GM03348 (cell line): ENCODE measurements around the gene KIAA0232.
A peak's percentile ranks its signal among the peaks of the same experiment; 100 is the strongest.
"Not testable (repeated sequence)": the region's sequence is repeated elsewhere in the genome, so short reads cannot be mapped to it uniquely, and the experiment has no call there.

Experiments used
- DNase-seq: peaks from one replicate; pipeline ENCODE4 v3.0.0; 2012; ENCODE audit warnings: low spot score

KIAA0232 gene

DNA sequence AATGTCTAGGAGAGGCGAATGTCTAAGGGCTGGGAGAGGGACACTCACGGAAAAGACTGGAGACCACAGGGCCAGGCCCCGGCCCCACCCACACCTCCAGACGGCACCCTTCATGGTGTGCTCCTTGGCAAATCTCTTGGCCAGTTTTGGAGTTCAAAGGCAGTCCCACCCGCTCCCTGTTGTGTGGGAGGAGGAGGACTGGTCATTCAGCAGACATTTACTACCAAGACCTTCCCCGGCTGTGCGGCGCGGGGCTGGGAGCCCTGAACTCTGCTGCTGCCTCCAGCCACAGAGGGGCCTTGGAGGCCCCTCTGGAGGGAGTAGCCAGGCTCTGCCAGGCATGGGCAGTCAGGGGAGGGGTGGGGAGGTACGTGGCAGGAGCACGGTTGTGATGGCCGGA is 118.4 kb downstream of the KIAA0232 start:
- no peak for DNase-seq

DNA sequence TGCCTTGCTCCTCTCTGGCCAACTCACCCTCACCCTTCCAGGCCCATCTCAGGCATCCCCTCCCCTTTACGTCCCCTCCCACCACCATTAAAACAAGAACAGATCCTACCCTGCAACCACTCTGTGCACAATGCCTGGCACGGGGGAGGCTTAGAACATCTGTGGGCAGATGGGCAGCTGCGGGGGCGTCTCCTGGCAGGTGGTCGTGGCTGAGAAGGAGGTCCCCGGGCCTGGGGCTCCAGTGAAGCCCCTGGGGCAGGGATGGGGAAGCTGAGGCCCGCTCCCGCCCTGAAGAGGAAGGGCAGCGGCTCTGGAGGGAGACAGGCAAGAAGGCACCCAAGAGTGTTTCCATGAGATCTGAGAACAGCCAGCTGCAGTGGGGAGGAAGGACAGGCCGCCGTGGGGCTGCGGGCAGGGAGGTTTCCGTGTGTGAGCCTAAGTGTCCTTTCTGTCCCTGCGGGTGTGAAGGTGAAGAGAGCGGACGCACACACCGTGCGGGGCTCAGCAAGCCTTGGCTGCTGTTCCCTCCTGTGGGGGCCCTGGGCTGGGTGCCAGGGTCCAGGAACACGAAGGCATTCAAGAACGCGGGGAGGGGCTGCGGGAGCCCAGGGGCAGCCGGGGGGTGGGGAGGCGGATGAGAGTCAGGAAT is 119.3 kb downstream of the KIAA0232 start:
- no peak for DNase-seq

DNA sequence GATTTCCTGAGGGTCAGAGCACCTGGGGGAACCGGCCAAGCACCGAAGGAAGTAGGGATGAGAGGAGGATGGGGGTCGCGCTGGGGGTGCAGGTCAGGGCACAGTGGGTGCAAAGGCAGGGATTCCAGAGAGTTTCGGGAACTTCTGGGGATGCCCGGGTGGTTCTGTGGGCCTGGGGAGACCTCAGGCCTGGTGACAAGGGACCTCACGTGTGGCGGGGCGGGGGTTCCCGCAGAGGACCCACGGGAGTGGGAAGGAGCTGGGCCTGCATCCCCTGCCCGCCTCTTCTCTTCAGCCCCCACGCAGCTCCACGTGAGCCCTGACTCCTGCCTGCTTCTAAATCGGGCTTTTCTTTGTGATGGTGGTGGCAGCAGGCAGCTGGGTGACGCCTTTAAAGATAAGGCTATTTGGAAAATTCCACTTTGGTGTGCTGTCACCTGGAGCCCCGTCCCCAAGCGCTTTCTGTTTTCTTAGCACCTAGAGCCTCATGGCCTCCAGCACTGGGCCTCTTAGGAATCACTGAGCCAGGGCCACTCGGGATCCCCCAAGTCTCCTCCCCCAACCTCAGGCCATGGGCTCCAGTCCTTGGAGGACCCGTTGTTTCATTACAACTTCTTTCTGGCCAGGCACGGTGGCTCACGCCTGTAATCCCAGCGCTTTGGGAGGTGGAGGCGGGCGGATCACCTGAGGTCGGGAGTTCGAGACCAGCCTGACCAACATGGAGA is 120.0 kb downstream of the KIAA0232 start:
- DNase-seq, result no peak

DNA sequence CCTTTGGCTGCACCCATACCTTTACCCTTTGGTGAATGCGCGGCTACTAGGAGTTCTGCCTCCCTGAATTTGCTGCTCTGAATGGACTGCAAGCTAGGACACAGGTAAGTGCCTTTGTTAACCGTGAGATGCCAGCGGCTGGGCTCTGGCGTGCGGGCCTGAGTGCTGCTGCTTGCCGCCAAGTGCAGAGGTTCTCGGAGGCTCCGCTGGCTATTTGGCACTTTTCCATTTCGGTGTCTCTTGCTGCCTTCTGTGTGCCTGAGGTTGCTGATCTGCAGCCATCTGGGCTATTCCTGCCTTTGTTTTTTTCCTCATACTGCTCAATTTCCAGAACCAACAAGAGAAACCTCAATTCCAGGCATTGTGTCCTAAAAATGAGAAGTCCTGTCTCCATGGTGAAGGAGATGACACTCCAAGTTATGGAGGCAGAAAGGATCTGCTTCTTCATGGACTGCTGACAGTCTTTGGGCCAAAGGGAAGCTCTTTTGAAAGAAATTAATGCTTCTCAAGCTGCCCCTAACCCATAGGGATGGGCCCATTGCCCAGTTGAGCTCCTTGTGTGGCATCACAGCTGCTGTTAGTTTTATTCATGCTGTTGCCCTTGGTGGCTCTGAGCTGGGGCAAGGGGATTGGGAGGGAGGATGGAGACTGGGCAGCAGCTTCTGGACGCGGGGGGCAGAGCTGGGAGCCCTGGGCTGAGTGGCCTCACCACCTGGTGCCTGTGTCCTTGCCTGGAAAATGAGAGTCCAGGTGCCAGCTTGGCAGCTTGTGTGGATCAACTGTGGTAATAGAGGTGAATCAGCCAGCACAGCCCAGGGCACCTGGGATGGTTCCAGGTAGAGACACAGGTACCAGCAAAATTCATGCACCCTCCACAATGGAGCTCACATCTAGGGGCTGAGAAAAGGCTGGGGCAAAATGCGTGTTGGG is 123.3 kb downstream of the KIAA0232 start:
- no peak for DNase-seq

GRCh38 chr4:6906486-6906885 is 124.0 kb downstream of the KIAA0232 start:
- DNase-seq, result not testable (repeated sequence)

- peak; percentile 45 for DNase-seq
These were observed 125.2 kb downstream of the KIAA0232 start for GRCh38 chr4:6907658-6908191.

DNA sequence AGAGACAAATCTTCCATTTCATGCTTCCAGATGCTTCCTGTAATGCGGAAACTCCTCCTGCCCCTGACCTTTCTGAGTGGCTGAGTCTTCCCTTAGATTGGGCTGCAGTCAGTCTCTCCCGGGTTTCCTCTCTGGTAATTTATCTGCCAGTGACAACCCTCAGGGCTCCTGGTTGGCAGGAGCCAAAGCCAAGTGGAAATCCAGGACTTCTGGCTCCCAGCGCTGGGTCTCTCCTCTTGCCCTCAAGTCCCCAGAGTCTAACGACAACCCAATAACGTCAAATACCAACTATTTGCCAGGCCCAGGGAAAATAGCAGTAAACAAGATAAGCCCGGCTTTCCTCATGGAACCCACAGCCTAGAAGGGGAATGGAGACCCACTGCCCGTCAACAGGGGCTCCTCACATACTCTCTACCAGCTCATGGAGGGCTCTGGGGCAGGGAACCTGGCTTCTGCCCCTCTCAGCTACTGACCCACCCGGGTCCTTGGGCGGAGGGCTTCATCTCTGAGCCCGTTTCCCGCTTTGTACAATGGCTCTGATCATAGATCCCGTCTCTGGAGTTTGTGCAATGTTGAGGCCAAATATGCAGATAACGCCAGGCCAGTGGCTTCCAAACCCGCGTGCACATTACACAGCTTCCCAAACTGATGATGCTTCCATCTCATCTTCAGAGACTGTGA is 126.0 kb downstream of the KIAA0232 start:
- DNase-seq, result peak; percentile 57

GRCh38 chr4:6909113-6909969 is 126.8 kb downstream of the KIAA0232 start, which contains the start of gene TBC1D14:
TSS of gene TBC1D14 (plus strand) at chr4:6909826. CDS start at chr4:6923390, 13,564 bp downstream.
- DNase-seq, result peak; percentile 98

- no peak for DNase-seq
These were observed 127.4 kb downstream of the KIAA0232 start for GRCh38 chr4:6909970-6910339.

DNA sequence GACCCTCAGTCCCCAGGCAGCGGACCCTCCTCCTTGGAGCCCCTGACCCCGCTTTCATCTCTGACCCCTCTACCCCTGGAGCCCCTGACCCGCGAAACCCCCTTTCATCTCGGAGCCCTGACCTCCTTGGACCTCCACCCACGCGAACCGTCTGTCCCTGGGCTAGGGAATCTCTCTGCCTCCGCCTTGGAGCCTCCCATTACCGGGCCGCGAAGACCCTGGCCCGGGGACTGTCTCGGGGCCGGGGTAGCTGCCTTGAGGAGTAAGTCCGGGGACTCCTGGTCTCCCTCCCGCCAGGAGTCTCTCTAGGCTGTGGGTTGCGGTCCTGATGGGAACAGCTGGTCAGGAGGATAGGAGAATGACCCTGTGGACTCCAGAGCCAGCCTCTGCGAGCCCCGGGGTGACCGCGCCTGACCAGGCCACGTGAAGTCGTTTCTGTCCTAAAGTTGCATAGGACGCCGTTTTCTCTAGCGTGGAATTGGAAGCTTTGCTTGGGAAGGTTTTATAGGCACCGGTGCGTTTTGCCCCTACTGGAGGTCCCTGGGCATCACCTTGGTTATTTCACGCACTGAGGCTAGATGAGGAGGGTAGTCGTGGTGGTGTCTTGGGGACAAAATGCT is 127.9 kb downstream of the KIAA0232 start:
- DNase-seq, result no peak

- no peak for DNase-seq
These were observed 128.7 kb downstream of the KIAA0232 start for GRCh38 chr4:6910960-6911874.

DNA sequence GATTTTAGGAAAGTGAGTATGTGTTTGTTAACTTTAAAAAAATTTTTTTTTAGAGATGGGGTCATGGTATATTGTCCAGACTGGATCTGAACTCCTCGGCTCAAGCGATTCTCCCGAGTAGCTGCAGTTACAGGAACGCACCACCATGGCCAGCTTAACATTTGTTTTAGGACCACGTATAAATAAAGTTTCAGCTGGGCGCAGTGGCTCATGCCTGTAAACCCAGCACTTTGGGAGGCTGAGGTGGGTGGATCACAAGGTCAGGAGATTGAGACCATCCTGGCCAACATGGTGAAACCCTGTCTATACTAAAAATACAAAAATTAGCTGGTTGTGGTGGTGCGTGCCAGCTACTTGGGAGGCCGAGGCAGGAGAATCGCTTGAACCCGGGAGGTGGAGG is 129.4 kb downstream of the KIAA0232 start:
- not testable (repeated sequence) for DNase-seq

DNA sequence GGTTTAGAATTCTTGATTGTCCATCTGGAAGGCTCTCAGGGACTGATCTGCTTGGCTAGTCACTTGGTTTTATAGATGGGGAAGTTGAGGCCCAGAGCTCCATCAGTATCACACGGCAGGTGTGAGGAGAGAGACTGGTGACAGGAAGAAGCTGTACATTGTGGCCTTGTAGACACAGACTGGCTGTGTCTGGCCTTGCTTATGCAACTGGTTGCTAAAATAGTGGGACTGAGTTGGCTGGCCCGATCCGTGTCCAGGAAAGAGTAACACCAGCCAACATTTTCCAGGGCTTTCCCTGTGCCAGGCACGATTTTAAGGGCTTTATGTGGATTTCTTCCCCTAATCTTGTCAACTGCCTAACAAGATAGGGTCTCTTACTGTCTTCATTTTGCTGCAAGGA is 129.9 kb downstream of the KIAA0232 start:
- DNase-seq, result no peak

DNA sequence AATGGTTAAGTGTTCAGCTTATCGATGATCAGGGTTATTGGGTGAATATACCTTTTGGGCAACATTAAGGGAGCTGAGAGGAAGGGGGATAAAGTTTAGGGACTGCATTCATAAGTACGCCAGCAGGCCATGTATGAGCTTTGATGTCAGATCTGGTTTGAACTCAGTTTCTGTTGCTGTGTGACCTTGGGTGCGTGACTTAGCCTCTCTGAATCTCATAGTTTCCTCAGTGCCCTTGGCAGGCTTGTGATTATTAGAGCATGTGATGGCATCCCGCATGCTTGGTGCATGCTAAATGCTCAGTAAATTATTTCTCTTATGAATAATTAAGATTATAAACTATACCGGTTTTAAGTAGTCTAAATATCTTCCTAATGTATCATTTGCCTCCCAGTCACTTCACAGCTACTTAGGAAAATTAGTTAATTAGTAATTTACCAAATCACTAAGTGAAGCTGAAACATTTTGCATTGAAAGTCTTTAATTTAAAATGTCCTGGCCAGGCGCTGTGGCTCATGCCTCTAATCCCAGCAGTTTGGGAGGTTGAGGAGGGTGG is 130.9 kb downstream of the KIAA0232 start:
- no peak for DNase-seq

GRCh38 chr4:6914448-6914847 is 131.9 kb downstream of the KIAA0232 start:
- no peak for DNase-seq

DNA sequence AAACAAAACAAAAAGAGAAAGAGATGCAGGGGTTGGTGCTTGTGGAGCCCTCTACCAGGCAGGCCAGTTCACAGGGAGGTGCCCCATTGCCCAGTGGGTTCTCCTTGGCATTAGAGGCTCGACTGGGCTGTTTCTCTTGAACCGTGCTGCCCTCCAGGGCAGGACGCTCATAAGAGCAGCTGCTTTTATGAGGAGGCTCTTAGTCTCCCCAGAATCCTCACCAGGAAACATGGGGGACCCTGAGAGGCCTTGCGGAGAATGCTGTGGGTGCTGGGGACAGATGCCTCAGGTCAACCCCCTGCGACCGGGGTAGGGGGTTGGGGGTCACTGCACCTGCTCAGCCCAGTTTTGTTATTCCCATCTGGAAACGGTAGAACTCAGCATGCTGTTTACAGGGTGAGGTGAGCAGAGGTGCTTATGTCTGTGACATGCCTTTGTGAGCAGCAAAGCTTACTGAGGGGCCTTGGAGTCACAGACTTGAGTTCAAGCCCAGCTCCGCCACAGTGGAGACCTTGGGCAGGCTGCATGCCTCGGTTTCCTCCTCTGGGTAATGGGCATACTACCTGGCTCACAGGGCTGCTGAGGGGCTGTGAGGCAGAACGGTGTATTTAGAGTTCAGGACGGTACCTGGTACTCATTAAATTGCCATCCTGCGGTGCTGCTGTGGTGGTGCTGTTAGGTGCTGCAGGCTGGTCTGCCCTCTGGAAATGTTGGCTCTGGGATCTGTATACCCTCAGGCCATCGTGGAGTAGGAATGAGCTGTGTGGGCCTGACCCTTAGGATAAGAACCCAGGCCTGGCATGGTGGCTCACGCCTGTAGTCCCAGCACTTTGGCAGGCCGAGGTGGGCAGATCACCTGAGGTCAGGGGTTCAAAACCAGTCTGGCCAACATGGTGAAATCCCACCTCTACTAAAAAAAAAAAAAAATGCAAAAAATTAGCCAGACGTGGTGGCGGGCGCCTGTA is 132.8 kb downstream of the KIAA0232 start:
- no peak for DNase-seq

GRCh38 chr4:6916069-6916586 is 133.6 kb downstream of the KIAA0232 start:
- DNase-seq, result no peak
